H54 (cell line): ENCODE data around the gene SETDB2.

Experiments
- DNase-seq: peaks from one replicate; pipeline ENCODE4 v3.0.0; 2011; ENCODE audit warnings: low spot score, mixed read lengths; ENCODE audit not compliant: insufficient read length
- FAIRE-seq: peaks from 3 replicates; lab custom pipeline; 2011; peaks lifted over from hg19 to GRCh38; lab: Jason Lieb, UNC
- POLR2A ChIP-seq: IDR thresholded peaks from 2 replicates; pipeline ENCODE4 v1.6.1; 2011; ENCODE audit warnings: low read depth, mild to moderate bottlenecking, low read length

The SETDB2 gene, protein sequence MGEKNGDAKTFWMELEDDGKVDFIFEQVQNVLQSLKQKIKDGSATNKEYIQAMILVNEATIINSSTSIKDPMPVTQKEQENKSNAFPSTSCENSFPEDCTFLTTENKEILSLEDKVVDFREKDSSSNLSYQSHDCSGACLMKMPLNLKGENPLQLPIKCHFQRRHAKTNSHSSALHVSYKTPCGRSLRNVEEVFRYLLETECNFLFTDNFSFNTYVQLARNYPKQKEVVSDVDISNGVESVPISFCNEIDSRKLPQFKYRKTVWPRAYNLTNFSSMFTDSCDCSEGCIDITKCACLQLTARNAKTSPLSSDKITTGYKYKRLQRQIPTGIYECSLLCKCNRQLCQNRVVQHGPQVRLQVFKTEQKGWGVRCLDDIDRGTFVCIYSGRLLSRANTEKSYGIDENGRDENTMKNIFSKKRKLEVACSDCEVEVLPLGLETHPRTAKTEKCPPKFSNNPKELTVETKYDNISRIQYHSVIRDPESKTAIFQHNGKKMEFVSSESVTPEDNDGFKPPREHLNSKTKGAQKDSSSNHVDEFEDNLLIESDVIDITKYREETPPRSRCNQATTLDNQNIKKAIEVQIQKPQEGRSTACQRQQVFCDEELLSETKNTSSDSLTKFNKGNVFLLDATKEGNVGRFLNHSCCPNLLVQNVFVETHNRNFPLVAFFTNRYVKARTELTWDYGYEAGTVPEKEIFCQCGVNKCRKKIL

GRCh38 chr13:49443704-49444523, at the start of gene SETDB2, which contains the start of gene CAB39L:
TSS of gene SETDB2 (plus strand) at chr13:49444274. CDS start at chr13:49451894, 7,620 bp downstream.
TSS of gene CAB39L (minus strand) at chr13:49444064. CDS start at chr13:49382910, 61,154 bp downstream.
- peak; percentile 60 for TF ChIP-seq POLR2A
- FAIRE-seq (peak; percentile 98), DNase-seq (peak; percentile 63)

DNA sequence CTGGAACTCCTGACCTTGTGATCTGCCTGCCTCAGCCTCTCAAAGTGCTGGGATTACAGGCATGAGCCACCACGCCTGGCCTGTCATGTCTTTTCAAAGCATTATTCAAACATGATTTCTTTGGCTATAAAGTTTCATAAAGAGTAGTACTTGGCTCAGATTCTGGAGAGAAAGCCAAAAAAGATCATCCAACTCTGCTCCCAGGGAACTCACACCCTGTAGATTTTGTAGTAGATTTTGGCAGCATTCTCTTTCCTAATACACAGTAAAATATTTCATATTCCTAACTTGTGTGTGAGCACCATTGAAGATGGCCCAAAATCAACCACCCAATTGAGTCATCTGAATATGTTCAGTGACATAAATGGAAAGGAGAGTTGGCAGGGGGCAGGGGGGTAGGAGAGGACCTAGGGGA, 48.6 kb upstream of the SETDB2 start:
- no peak for FAIRE-seq
- no peak for DNase-seq
- TF ChIP-seq POLR2A, result no peak

GRCh38 chr13:49395878-49396380, 48.1 kb upstream of the SETDB2 start:
- no peak for TF ChIP-seq POLR2A
- no peak for FAIRE-seq
- no peak for DNase-seq

DNA sequence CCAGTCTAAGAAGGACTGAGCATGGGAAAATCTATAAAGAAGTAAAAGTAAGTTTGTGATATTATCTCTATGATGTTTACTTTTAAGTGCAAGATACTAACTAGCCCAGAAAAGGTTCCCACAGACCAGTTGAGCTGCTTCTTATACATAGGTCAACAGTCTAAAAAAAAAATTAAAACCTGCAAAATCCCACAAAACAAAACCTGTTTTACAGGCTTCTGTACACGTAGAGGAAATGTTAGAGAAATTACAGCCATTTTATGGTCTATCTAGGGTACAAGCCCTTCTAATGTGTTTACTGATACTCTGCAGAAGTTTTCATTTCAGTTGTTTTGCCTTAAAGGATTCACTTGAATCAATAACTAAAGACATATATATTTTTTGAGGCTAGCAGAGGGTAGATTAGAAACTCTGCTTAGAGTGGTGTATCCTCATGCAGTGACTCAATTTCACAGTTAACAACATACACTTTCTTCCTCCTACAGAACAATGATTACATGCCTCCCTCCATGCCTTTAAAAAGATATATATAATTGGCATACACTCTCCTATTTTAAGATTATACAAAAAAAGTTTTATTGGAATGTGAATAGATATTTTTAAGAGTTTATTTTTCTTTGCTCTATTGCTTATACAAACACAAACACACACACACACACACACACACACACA, 44.1 kb upstream of the SETDB2 start:
- TF ChIP-seq POLR2A, result no peak
- DNase-seq (no peak), FAIRE-seq (no peak)

GRCh38 chr13:49400755-49401659, 43.1 kb upstream of the SETDB2 start:
- no peak for TF ChIP-seq POLR2A
- no peak for DNase-seq
- no peak for FAIRE-seq

DNA sequence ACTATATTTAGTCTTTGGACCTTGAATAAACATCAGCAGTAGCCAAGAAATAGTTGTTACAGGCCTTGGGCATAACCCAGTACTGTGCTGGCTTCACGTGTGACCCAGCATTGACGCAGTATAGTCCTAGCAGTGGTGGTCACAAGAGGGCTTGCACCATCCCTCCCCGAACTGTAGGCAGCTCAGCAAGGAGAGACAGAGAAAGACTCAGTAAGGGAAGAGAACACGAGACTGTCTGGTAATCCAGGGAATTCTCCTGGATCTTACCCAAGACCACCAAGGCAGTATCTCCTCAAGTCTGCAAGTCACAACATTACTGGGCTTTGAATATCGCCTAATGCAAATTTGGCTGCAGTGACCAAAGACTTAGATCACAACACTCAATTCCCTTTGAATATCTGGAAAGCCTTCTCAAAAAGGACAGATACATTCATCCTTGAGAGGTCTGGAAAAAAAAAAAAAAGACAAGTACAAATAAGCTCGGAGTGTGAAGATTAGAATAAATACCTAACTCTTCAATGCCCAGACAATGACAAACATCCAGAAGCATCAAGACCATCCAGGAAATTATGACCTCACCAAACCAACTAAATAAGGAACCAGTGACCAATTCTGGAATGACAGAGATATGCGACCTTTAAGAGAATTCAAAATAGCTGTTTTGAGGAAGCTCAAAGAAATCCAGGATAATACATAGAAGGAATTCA, 39.9 kb upstream of the SETDB2 start:
- FAIRE-seq (no peak), DNase-seq (no peak)
- no peak for TF ChIP-seq POLR2A

- TF ChIP-seq POLR2A, result no peak
- DNase-seq (no peak), FAIRE-seq (no peak)
Observed at GRCh38 chr13:49404703-49405020, 39.4 kb upstream of the SETDB2 start.

DNA sequence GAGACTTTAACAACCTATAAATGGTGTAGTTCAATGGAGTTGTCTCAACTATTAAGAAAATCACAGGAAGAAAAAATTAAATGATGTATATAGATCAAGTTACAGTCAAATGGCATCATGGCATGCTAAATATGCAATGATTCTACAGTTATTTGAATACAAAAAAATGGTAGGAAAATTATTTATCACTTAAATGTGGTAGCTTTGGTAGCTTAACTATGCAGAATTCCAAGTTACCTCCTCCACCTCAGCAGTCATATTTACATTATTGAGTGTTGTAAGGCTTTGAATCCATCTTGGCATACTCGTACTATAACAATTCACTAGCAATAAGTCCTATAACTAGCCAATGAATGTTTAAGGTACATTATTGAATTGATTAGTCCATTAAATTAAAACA, 37.0 kb upstream of the SETDB2 start:
- TF ChIP-seq POLR2A, result no peak
- FAIRE-seq (no peak), DNase-seq (no peak)

- FAIRE-seq, result no peak
- TF ChIP-seq POLR2A, result no peak
- DNase-seq, result no peak
Observed at GRCh38 chr13:49407936-49408335, 36.1 kb upstream of the SETDB2 start.

GRCh38 chr13:49409008-49409407, 35.1 kb upstream of the SETDB2 start:
- FAIRE-seq, result no peak
- no peak for DNase-seq
- TF ChIP-seq POLR2A, result no peak

DNA sequence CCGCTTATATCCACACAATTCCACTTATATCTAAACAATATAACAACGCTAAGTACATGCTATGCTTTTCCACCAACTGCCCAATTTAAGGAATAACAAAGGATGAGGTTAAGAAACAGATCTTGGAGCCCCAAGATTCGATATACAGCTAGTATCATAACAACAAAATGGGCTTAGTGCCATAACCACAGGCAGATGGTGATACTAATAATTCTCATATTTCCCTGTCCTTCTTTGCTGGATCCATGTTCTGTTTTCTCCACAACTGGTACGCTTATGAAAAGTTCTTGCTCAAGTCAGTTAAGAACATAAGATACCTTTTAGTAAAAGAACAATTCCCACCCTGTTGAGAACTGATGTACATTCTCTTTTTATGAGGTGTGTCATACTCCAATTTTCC, 34.1 kb upstream of the SETDB2 start:
- no peak for TF ChIP-seq POLR2A
- FAIRE-seq (no peak), DNase-seq (no peak)

- no peak for TF ChIP-seq POLR2A
- no peak for FAIRE-seq
Observed at GRCh38 chr13:49410477-49410876, 33.6 kb upstream of the SETDB2 start.

More at GRCh38 chr13:49410477-49410876, 33.6 kb upstream of the SETDB2 start:
- no peak for DNase-seq
